Measurements from ENCODE around the gene MN1.

DNA sequence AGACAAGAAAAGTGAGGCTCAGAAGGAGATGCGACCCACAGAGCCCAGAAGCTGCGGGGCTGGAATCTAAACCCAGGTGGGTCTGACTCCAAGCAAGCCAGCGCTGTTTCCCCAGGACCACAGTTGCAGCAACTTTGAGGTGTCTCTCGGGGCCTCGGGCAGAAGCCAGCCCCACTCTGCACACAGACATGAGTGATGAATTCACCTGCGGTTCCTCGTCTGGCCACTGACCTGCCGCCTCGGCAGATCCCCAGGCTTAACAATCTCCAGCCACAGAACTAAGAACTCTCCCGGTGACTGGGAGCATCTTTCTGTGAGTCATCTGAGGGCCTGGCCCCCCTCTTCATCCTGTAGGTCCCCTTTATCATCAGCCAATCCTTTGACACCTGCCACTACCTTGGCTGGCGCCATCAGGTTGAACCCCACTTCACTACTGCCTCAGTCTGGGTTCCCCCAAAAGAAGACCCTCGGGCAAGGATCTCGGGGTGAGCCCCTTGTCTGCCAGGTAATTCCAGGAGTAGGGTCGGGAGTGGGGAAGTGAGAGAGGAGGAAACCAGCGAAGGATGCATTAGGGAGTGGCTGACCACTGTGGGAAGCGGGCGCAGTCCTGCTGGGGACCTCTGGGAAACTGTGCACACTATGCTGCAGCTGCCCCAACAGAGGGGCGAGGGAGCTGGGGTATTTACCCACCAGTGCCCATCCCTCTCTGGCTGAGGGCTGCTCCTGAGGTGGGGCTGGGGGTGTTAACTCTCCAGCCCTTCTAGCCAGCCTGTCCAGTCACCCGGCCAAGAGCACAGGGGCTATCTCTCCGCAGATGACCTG lies 33.0 kb upstream of the MN1 start:
- TF ChIP-seq, protein P1, sequence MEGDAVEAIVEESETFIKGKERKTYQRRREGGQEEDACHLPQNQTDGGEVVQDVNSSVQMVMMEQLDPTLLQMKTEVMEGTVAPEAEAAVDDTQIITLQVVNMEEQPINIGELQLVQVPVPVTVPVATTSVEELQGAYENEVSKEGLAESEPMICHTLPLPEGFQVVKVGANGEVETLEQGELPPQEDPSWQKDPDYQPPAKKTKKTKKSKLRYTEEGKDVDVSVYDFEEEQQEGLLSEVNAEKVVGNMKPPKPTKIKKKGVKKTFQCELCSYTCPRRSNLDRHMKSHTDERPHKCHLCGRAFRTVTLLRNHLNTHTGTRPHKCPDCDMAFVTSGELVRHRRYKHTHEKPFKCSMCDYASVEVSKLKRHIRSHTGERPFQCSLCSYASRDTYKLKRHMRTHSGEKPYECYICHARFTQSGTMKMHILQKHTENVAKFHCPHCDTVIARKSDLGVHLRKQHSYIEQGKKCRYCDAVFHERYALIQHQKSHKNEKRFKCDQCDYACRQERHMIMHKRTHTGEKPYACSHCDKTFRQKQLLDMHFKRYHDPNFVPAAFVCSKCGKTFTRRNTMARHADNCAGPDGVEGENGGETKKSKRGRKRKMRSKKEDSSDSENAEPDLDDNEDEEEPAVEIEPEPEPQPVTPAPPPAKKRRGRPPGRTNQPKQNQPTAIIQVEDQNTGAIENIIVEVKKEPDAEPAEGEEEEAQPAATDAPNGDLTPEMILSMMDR (conservative IDR thresholded peaks at IDR 0.05): no peak
- TF ChIP-seq EZH2 (IDR thresholded peaks at IDR 0.05; ENCODE audit: low read depth): no peak

All from PC-9 (cell line).